Measurements from ENCODE around the gene SGIP1.

Gene SGIP1

GRCh38 chr1:66679140-66679539, 145.2 kb downstream of the SGIP1 start:
- Mint-ChIP-seq H3K36me3 (no peaks in the 10 kb centered on the region), H3K27me3 (peaks cover 10% of the 10 kb centered on the region), H3K4me3 (no peak overlapping the region), H3K4me1 (no peaks in the 10 kb centered on the region), H3K27ac (no peak overlapping the region), H3K9me3 (no peaks in the 10 kb centered on the region)
- CTCF ChIA-PET, result no interaction called here
- DNase-seq, result no peak

- no peak overlapping the region for H3K27ac Mint-ChIP-seq
- no peak for DNase-seq
- no peaks in the 10 kb centered on the region for H3K4me1 Mint-ChIP-seq
- no peaks in the 10 kb centered on the region for H3K9me3 Mint-ChIP-seq
- peaks cover 10% of the 10 kb centered on the region for H3K27me3 Mint-ChIP-seq
- H3K36me3 Mint-ChIP-seq, result no peaks in the 10 kb centered on the region
- no peak overlapping the region for H3K4me3 Mint-ChIP-seq
- CTCF ChIA-PET, result no interaction called here
Measured at GRCh38 chr1:66681686-66682085, 147.7 kb downstream of the SGIP1 start.

- Mint-ChIP-seq H3K9me3 (no peaks in the 10 kb centered on the region), H3K4me3 (no peak overlapping the region), H3K36me3 (no peaks in the 10 kb centered on the region), H3K4me1 (no peaks in the 10 kb centered on the region), H3K27me3 (peaks cover 10% of the 10 kb centered on the region), H3K27ac (no peak overlapping the region)
- CTCF ChIA-PET, result no interaction called here
- DNase-seq, result no peak
Measured at GRCh38 chr1:66682106-66682505, 148.2 kb downstream of the SGIP1 start.

- Mint-ChIP-seq H3K4me3 (no peak overlapping the region), H3K36me3 (no peaks in the 10 kb centered on the region), H3K27ac (no peak overlapping the region), H3K4me1 (no peaks in the 10 kb centered on the region), H3K27me3 (peaks cover 6% of the 10 kb centered on the region), H3K9me3 (no peaks in the 10 kb centered on the region)
- CTCF ChIA-PET, result interaction anchor here (1.7 kb wide), 1 partner anchor 9 kb away, joined by 5 read pairs; no protein-coding TSS in a partner anchor
- no peak for DNase-seq
Measured at GRCh38 chr1:66684353-66684752, 150.4 kb downstream of the SGIP1 start.

GRCh38 chr1:66685265-66685664, 151.3 kb downstream of the SGIP1 start:
- Mint-ChIP-seq H3K27ac (no peak overlapping the region), H3K36me3 (no peaks in the 10 kb centered on the region), H3K27me3 (peaks cover 10% of the 10 kb centered on the region), H3K4me3 (no peak overlapping the region), H3K9me3 (no peaks in the 10 kb centered on the region), H3K4me1 (no peaks in the 10 kb centered on the region)
- no peak for DNase-seq
- CTCF ChIA-PET, result interaction anchor here (1.7 kb wide), 1 partner anchor 10 kb away, joined by 5 read pairs; no protein-coding TSS in a partner anchor

- Mint-ChIP-seq H3K9me3 (no peaks in the 10 kb centered on the region), H3K27me3 (peaks cover 10% of the 10 kb centered on the region), H3K4me3 (no peak overlapping the region), H3K27ac (no peak overlapping the region), H3K36me3 (no peaks in the 10 kb centered on the region), H3K4me1 (no peaks in the 10 kb centered on the region)
- DNase-seq, result no peak
- CTCF ChIA-PET, result interaction anchor here (1.7 kb wide), 1 partner anchor 10 kb away, joined by 5 read pairs; no protein-coding TSS in a partner anchor
Measured at GRCh38 chr1:66685670-66686069, 151.7 kb downstream of the SGIP1 start.

- Mint-ChIP-seq H3K27ac (no peak overlapping the region), H3K4me3 (no peak overlapping the region), H3K36me3 (no peaks in the 10 kb centered on the region), H3K9me3 (no peaks in the 10 kb centered on the region), H3K4me1 (no peaks in the 10 kb centered on the region), H3K27me3 (peaks cover 10% of the 10 kb centered on the region)
- DNase-seq, result no peak
- CTCF ChIA-PET, result no interaction called here
Measured at GRCh38 chr1:66686406-66686805, 152.5 kb downstream of the SGIP1 start.

GRCh38 chr1:66687358-66687757, 153.4 kb downstream of the SGIP1 start:
- CTCF ChIA-PET, result no interaction called here
- peaks cover 5% of the 10 kb centered on the region for H3K27me3 Mint-ChIP-seq
- H3K4me1 Mint-ChIP-seq, result no peaks in the 10 kb centered on the region
- H3K9me3 Mint-ChIP-seq, result no peaks in the 10 kb centered on the region
- H3K36me3 Mint-ChIP-seq, result no peaks in the 10 kb centered on the region
- no peak for DNase-seq
- no peak overlapping the region for H3K27ac Mint-ChIP-seq
- H3K4me3 Mint-ChIP-seq, result no peak overlapping the region

- no peak overlapping the region for H3K27ac Mint-ChIP-seq
- H3K36me3 Mint-ChIP-seq, result no peaks in the 10 kb centered on the region
- DNase-seq, result no peak
- CTCF ChIA-PET, result no interaction called here
- H3K4me3 Mint-ChIP-seq, result no peak overlapping the region
- no peaks in the 10 kb centered on the region for H3K4me1 Mint-ChIP-seq
- peaks cover 4% of the 10 kb centered on the region for H3K27me3 Mint-ChIP-seq
- H3K9me3 Mint-ChIP-seq, result no peaks in the 10 kb centered on the region
Measured at GRCh38 chr1:66690666-66691381, 156.9 kb downstream of the SGIP1 start.

GRCh38 chr1:66692681-66693080, 158.7 kb downstream of the SGIP1 start:
- no peak for DNase-seq
- peaks cover 4% of the 10 kb centered on the region for H3K27me3 Mint-ChIP-seq
- CTCF ChIA-PET, result interaction anchor here (1.4 kb wide), 1 partner anchor 19 kb away, joined by 3 read pairs; no protein-coding TSS in a partner anchor
- no peak overlapping the region for H3K27ac Mint-ChIP-seq
- H3K4me3 Mint-ChIP-seq, result no peak overlapping the region
- no peaks in the 10 kb centered on the region for H3K4me1 Mint-ChIP-seq
- no peaks in the 10 kb centered on the region for H3K36me3 Mint-ChIP-seq
- H3K9me3 Mint-ChIP-seq, result no peaks in the 10 kb centered on the region

- no peak overlapping the region for H3K27ac Mint-ChIP-seq
- no peak overlapping the region for H3K4me3 Mint-ChIP-seq
- H3K36me3 Mint-ChIP-seq, result no peaks in the 10 kb centered on the region
- no peaks in the 10 kb centered on the region for H3K4me1 Mint-ChIP-seq
- H3K9me3 Mint-ChIP-seq, result no peaks in the 10 kb centered on the region
- CTCF ChIA-PET, result interaction anchor here (1.4 kb wide), 1 partner anchor 20 kb away, joined by 3 read pairs; no protein-coding TSS in a partner anchor
- DNase-seq, result no peak
- peaks cover 4% of the 10 kb centered on the region for H3K27me3 Mint-ChIP-seq
Measured at GRCh38 chr1:66693856-66694255, 159.9 kb downstream of the SGIP1 start.

- H3K27me3 Mint-ChIP-seq, result peaks cover under 1% of the 10 kb centered on the region
- no peaks in the 10 kb centered on the region for H3K4me1 Mint-ChIP-seq
- no peaks in the 10 kb centered on the region for H3K36me3 Mint-ChIP-seq
- no peaks in the 10 kb centered on the region for H3K9me3 Mint-ChIP-seq
- DNase-seq, result no peak
- no peak overlapping the region for H3K4me3 Mint-ChIP-seq
- H3K27ac Mint-ChIP-seq, result no peak overlapping the region
- CTCF ChIA-PET, result no interaction called here
Measured at GRCh38 chr1:66695116-66695515, 161.2 kb downstream of the SGIP1 start.

- H3K27ac Mint-ChIP-seq, result no peak overlapping the region
- H3K36me3 Mint-ChIP-seq, result no peaks in the 10 kb centered on the region
- no peak for DNase-seq
- H3K27me3 Mint-ChIP-seq, result no peaks in the 10 kb centered on the region
- H3K4me3 Mint-ChIP-seq, result no peak overlapping the region
- no peaks in the 10 kb centered on the region for H3K4me1 Mint-ChIP-seq
- CTCF ChIA-PET, result interaction anchor here (1.1 kb wide), 1 partner anchor 64 kb away, joined by 3 read pairs; no protein-coding TSS in a partner anchor
- no peaks in the 10 kb centered on the region for H3K9me3 Mint-ChIP-seq
Measured at GRCh38 chr1:66696771-66697170, 162.8 kb downstream of the SGIP1 start.

GRCh38 chr1:66699213-66699612, 165.3 kb downstream of the SGIP1 start:
- CTCF ChIA-PET, result no interaction called here
- Mint-ChIP-seq H3K27me3 (no peaks in the 10 kb centered on the region), H3K4me1 (no peaks in the 10 kb centered on the region)

GRCh38 chr1:66704177-66704875, 170.4 kb downstream of the SGIP1 start:
- DNase-seq, result no peak
- no peaks in the 10 kb centered on the region for H3K4me1 Mint-ChIP-seq
- CTCF ChIA-PET, result no interaction called here
- no peaks in the 10 kb centered on the region for H3K9me3 Mint-ChIP-seq
- H3K4me3 Mint-ChIP-seq, result no peak overlapping the region
- H3K27me3 Mint-ChIP-seq, result no peaks in the 10 kb centered on the region
- no peaks in the 10 kb centered on the region for H3K36me3 Mint-ChIP-seq
- H3K27ac Mint-ChIP-seq, result no peak overlapping the region

More at GRCh38 chr1:66699213-66699612, 165.3 kb downstream of the SGIP1 start:
- DNase-seq, result no peak
- no peaks in the 10 kb centered on the region for H3K9me3 Mint-ChIP-seq
- no peak overlapping the region for H3K4me3 Mint-ChIP-seq
- no peaks in the 10 kb centered on the region for H3K36me3 Mint-ChIP-seq
- no peak overlapping the region for H3K27ac Mint-ChIP-seq

Data from activated naive CD4-positive, alpha-beta T cell treated with anti-CD3 and anti-CD28 coated beads, Interleukin-2, amount 10 ng/mL, durations not matched to agents 7 days and 5 days (primary cell).